Natural killer cell treated with Interleukin-12 subunit alpha and Interleukin-12 subunit beta and Interleukin-15 and Interleukin-18, amount 100 ng/mL, for 72 hours (primary cell): Measurements from ENCODE around the gene DIP2C. TPM values are rescaled to one million over a fixed set of nuclear protein-coding genes. Genes with fewer than 3 reads are reported as not detected.
"Not testable (repeated sequence)": the region's sequence is repeated elsewhere in the genome, so short reads cannot be mapped to it uniquely, and the experiment has no call there.

Source experiments
- ATAC-seq, 2 donors: fragments of 150-1000 bp; cut with Tn5 transposase in 1 of 2; sonication (Bioruptor Pico), chemical (Tn5 transposase) in 1 of 2; 2 replicates each; pipeline ENCODE4 v1.10.0; 2021
- DNase-seq: peaks from one replicate; pipeline ENCODE4 v3.0.0; 2022; ENCODE audit warnings: low spot score
- H3K27ac Mint-ChIP-seq, 2 donors: 1 replicate in 1 of 2; 2 replicates in 1 of 2; pipeline ENCODE4 v1.8.0; 2022; ENCODE audit warnings: mixed read lengths in 2 of 2, mild to moderate bottlenecking in 1 of 2, moderate library complexity in 1 of 2
- H3K27me3 Mint-ChIP-seq, 2 donors: 1 replicate in 1 of 2; 2 replicates in 1 of 2; pipeline ENCODE4 v1.8.0; 2022; ENCODE audit warnings: mixed read lengths in 2 of 2
- H3K36me3 Mint-ChIP-seq: one replicate; pipeline ENCODE4 v1.8.0; 2022; ENCODE audit warnings: mixed read lengths
- H3K4me1 Mint-ChIP-seq, 2 donors: 1 replicate in 1 of 2; 2 replicates in 1 of 2; pipeline ENCODE4 v1.8.0; 2022; ENCODE audit warnings: low read depth in 2 of 2, mixed read lengths in 2 of 2, mild to moderate bottlenecking in 1 of 2
- H3K4me3 Mint-ChIP-seq: one replicate; pipeline ENCODE4 v1.8.0; 2022; ENCODE audit warnings: mixed read lengths
- H3K9me3 Mint-ChIP-seq: 2 replicates; pipeline ENCODE4 v1.8.0; 2022; ENCODE audit warnings: mixed read lengths
- total RNA-seq, 2 donors: library from RNA; stranded (reverse); gene quantifications; one replicate each; pipeline ENCODE4 v1.2.3, GENCODE V29; 2022

The DIP2C gene
- total RNA-seq, 2 donors from 2014 or later = 0.57 to 0.98 TPM

DNA sequence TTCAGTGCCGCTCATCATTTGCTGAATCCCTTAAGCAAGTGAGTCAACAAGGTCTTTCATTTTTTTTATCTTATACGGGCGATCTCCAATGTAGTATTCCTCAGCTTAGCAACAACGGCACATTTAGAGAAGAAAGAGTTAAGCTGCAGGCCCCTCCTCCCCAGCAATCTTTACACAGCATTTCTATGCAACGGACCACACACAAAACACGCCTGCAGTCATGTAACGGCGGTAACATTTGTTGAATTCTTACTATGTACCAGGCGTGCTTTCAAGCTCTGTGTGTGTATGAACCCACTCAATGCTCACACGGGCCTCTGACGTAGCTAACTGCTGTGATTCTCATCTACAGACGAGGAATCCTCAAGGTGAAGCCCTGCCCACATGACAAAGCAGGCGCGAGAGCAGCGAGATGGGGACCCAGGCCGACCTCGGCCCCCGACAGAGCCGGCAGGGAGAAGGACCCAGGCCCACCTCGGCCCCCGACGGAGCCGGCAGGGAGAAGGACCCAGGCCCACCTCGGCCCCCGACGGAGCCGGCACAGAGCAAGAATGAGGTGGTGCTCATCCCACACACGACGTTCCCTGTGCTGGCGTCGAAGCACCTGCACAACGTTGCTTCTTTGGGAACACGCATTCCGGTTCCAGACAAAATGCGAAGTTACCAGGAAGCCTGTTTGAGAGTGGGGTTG, 313.5 kb downstream of the DIP2C start:
- peaks cover 3% of the 10 kb centered on the region for H3K9me3 Mint-ChIP-seq
- H3K36me3 Mint-ChIP-seq = peaks cover 8% of the 10 kb centered on the region
- ATAC-seq = no peak
- no peak overlapping the region for H3K27ac Mint-ChIP-seq
- peaks cover 17 to 29% of the 10 kb centered on the region in 2 donors for H3K27me3 Mint-ChIP-seq
- no peak for DNase-seq
- H3K4me3 Mint-ChIP-seq = no peak overlapping the region
- peaks cover 11 to 13% of the 10 kb centered on the region in 2 donors for H3K4me1 Mint-ChIP-seq

DNA sequence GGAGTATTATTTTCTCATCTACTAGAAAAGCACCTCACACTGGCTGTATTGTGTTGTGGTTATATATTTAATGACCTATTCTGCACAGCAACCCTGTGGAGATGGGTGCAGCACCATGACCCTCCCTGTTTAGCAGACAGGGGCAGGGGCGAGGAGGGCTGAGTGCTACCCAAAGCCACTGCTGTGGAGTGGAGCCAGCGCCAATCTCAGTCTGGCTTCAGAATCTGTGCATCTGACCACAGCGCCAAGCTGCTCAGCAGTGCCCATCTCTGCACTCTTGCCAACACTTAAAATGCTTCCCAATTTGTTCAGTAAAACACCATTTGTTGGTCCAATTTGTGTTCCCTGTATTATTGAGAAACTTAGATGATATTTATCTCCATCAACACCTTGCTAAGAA, 315.1 kb downstream of the DIP2C start:
- Mint-ChIP-seq H3K4me1 (peaks cover 11 to 12% of the 10 kb centered on the region in 2 donors), H3K4me3 (no peak overlapping the region), H3K27ac (no peak overlapping the region), H3K27me3 (peaks cover 14 to 22% of the 10 kb centered on the region in 2 donors), H3K9me3 (peaks cover 3% of the 10 kb centered on the region), H3K36me3 (peaks cover 8% of the 10 kb centered on the region)
- ATAC-seq (no peak), DNase-seq (no peak)

DNA sequence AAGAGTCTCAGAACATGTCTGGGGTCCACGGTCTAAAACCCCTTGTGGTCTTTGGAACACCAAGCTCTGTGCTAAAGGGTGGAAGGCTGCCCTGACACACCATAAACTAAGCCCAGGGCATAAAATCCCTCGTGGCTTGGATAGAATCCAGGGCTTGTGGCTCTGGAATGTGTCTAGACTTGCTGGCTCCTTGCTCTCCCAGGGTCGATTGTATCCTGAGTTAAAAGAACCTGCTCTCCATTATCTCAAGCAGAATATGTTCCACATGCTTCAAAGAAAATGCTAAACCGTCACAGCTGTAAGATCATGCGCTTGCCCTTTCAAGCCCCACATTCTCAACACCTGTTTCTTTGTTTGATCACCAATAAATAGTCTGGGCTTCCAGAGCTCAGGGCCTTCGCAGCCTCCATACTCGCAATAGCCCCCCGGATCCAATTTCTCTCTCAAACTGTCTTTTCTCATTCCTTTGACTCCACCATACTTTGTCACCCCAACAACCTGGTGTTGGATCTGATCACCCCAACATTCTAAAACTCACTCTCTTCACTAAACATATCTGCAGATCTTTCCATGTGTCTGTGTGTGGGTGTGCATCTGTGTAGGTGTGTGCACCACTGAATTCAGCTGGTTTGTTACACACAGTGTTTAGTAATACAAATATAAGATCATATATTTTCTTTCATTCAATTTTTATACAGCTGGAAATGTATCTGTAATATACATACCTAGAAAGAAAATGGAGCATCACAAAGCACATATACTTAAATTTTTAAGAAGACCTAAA, 315.8 kb downstream of the DIP2C start:
- Mint-ChIP-seq H3K9me3 (peaks cover 3% of the 10 kb centered on the region), H3K27ac (no peak overlapping the region), H3K4me3 (no peak overlapping the region), H3K4me1 (peaks cover 11 to 12% of the 10 kb centered on the region in 2 donors), H3K27me3 (peaks cover 14 to 22% of the 10 kb centered on the region in 2 donors), H3K36me3 (peaks cover 8% of the 10 kb centered on the region)
- no peak for DNase-seq
- ATAC-seq = no peak

DNA sequence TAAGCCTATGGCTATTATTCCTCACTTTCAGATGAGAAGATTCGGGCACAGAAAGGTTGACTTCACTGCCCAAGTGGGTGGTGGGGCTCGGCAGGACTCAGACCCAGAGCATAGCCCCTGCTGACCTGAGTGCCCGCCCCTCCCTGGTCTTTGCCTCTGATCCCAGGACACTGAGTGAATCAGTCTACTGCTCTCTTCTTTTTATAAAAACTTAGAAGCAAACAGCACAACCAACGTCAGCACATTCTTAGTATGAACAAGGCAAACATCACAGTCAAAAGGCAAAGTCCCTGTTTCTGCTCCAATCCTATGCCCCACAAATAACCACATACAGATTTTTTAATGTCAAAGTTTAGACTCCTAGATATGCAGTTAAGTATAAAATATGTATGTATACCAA, 316.5 kb downstream of the DIP2C start:
- DNase-seq = no peak
- H3K4me3 Mint-ChIP-seq = no peak overlapping the region
- peaks cover under 1% of the 10 kb centered on the region for H3K9me3 Mint-ChIP-seq
- peaks cover 6 to 8% of the 10 kb centered on the region in 2 donors for H3K4me1 Mint-ChIP-seq
- peaks cover 10 to 16% of the 10 kb centered on the region in 2 donors for H3K27me3 Mint-ChIP-seq
- H3K36me3 Mint-ChIP-seq = peaks cover 8% of the 10 kb centered on the region
- ATAC-seq = no peak
- H3K27ac Mint-ChIP-seq = no peak overlapping the region

DNA sequence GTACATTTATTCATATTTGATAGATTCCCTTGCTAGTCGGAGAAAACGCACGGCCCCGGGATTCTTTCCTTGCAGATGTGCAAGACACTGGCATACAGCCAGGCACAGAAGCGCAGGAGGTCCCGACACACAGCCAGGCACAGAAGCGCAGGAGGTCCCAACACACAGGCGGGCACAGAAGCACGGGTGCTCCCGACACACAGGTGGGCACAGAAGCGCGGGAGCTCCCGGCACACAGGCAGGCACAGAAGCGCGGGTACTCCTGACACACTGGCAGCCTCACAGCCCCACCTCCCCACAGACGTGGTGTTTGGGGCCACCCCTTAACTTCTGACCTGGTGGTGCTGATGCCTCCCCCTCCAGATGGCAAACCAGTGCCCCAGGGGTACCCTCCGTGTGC, 316.9 kb downstream of the DIP2C start:
- no peak for DNase-seq
- Mint-ChIP-seq H3K36me3 (peaks cover 8% of the 10 kb centered on the region), H3K27ac (no peak overlapping the region), H3K4me1 (peaks cover 5 to 7% of the 10 kb centered on the region in 2 donors), H3K27me3 (peaks cover 9 to 12% of the 10 kb centered on the region in 2 donors), H3K9me3 (no peaks in the 10 kb centered on the region), H3K4me3 (no peak overlapping the region)
- no peak for ATAC-seq

DNA sequence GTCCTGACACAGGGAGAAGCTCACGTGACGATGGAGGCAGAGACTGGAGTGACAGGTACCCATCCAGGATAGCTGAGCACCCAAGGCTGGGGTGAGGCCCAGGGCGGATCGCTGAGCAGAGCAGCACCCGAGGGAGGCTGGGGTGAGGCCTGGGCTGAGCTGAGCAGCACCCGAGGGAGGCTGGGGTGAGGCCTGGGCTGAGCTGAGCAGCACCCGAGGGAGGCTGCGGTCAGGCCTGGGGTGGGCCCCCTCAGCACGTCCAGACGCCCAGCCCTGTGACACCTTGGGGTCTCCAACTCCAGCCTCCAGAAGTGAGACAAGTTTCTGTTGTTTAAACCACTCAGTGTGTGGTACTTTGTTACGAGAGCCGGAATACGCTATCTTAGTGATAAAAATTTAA, 318.0 kb downstream of the DIP2C start:
- H3K36me3 Mint-ChIP-seq = peaks cover 8% of the 10 kb centered on the region
- no peaks in the 10 kb centered on the region for H3K4me1 Mint-ChIP-seq

DNA sequence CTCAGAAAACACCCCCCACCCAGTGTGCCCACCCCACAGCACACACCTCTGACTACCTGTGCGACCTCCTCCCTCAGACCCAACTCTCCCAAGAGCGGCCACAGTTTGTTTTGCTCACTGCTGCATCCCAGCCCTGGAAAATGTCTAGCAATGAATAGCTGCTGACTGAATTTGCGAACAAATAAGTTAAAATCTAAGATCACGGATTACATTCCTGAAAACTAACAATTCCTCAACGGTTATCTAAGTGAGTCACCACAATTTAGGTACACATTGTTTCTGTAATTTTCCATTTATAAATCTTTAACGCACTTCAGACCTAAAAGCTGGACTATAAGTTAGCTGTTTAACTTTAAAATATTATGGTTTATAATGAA, 319.0 kb downstream of the DIP2C start:
- H3K4me3 Mint-ChIP-seq = no peak overlapping the region
- peaks cover 4% of the 10 kb centered on the region for H3K36me3 Mint-ChIP-seq
- no peaks in the 10 kb centered on the region for H3K9me3 Mint-ChIP-seq
- peaks cover 5 to 6% of the 10 kb centered on the region in 2 donors for H3K27me3 Mint-ChIP-seq
- no peak overlapping the region for H3K27ac Mint-ChIP-seq
- DNase-seq (no peak), ATAC-seq (no peak)
- no peaks in the 10 kb centered on the region for H3K4me1 Mint-ChIP-seq

More for the DNA sequence above, 318.0 kb downstream of the DIP2C start:
- peaks cover 9 to 10% of the 10 kb centered on the region in 2 donors for H3K27me3 Mint-ChIP-seq
- DNase-seq (no peak), ATAC-seq (peak in 1 of 2 donors; percentile 36)
- no peak overlapping the region for H3K27ac Mint-ChIP-seq
- no peak overlapping the region for H3K4me3 Mint-ChIP-seq
- no peaks in the 10 kb centered on the region for H3K9me3 Mint-ChIP-seq

DNA sequence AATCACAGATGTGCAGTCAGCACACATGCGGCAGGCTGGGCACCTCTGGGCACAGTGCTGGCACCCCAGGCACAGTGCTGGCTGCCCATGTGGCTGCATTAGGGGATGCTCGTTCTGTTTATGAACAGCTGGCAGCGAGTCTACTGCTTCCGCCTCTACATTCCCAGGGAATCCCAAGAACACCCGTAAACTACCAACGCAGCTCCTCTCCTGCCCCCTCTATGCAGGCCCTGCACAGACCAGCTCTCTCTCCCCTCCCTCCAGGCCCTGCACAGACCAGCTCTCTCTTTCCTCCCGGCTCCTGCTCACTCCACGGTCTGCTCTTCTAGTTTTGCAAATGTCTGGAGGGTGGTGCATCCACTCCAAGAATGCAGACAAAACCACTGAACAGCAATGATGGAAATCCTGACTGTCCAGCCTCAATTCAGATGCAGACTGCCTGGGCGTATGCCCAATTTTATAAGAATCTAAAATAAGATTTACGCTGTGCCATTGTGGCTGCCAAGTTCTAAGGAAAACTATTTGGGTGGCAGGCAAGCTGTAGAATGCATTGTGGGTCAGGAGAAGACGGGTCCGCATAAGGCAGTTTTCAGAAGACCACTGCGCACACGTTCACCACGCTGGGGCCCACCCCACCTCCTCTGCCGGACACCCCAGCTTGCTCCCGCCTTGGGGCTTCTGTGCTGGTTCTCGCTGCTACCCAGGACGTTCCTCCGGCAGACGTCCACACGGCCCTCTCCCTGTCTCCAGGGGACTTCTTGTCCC, 319.6 kb downstream of the DIP2C start:
- Mint-ChIP-seq H3K27me3 (peaks cover 0 to 2% of the 10 kb centered on the region in 2 donors), H3K4me1 (no peaks in the 10 kb centered on the region), H3K36me3 (no peaks in the 10 kb centered on the region), H3K9me3 (no peaks in the 10 kb centered on the region), H3K27ac (no peak overlapping the region), H3K4me3 (no peak overlapping the region)
- ATAC-seq = no peak
- no peak for DNase-seq

DNA sequence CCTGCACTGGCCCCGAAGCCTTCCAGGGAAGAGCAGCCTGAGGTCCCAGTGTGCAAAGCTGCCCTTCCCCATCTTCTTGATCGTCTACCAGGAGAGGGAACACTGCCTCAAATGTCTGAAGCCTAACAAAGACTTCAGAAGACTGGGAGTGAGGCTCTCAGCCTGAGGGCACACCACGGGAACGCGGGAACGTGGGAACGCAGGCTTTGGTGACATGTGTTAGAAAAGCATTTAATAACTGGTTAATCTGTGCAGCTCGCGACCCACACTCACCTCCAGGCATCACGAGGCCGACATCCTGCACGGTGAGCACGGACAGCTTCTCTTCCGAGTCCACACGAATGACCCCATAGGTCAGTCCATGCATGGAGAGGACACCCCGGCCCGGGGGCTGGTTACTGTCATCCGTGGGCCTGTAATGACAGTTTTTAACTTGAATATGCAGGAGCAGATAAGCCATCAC, 320.2 kb downstream of the DIP2C start:
- Mint-ChIP-seq H3K36me3 (no peaks in the 10 kb centered on the region), H3K27me3 (peaks cover 0 to 2% of the 10 kb centered on the region in 2 donors), H3K9me3 (no peaks in the 10 kb centered on the region), H3K4me3 (no peak overlapping the region), H3K4me1 (no peaks in the 10 kb centered on the region), H3K27ac (no peak overlapping the region)
- no peak for DNase-seq
- ATAC-seq = no peak

DNA sequence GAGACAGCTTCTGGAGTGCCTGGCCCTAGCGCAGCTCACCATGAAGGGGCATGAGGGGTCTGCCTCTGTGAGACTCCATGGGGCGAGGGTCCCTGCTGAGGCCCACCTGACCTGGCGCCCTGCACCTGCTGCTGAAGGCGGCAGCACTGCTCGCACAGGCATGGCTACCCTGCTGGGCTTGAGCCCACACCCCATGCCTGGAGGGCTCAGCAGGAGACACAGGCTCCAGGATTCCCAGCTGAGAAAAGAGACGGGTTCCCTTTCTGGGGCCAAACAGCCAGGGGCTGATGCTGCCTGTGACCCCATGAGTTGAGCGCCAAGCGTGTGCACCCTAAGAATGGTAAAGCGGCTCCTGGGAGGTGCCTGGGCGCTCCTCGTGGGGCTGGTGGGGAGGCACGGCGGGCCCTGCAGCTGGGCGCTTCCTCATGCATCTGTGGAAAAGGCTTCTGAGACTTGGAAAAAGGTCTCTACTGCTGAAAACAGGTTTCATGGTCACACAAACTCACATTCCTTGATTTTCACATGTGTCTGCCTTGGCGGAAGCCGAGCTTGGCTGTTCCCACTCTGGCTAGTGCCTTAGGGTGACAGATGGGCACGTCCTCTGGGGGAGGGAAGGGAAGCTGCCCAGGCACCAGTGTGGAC, 320.8 kb downstream of the DIP2C start:
- Mint-ChIP-seq H3K4me1 (no peaks in the 10 kb centered on the region), H3K4me3 (no peak overlapping the region), H3K36me3 (no peaks in the 10 kb centered on the region), H3K9me3 (no peaks in the 10 kb centered on the region), H3K27ac (no peak overlapping the region), H3K27me3 (peaks cover 0 to 2% of the 10 kb centered on the region in 2 donors)
- no peak for ATAC-seq
- no peak for DNase-seq

DNA sequence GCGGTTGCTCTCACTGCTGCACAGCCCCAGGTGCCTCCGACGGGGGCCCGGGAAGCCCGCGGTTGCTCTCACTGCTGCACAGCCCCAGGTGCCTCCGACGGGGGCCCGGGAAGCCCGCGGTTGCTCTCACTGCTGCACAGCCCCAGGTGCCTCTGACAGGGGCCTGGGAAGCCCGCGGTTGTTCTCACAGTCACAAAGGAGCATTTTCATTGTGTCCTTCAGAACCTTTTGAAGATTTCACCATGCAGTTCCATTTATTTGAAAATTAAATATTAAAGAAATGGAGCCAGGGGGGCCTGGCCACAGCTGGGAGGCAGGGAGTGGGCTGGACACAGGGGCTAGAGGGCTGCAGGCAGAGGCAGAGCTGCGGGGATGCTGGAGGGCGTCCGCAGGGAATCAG, 321.4 kb downstream of the DIP2C start:
- H3K4me3 Mint-ChIP-seq, H3K9me3 Mint-ChIP-seq, DNase-seq, ATAC-seq, H3K36me3 Mint-ChIP-seq, H3K27me3 Mint-ChIP-seq, H3K27ac Mint-ChIP-seq, H3K4me1 Mint-ChIP-seq: not testable (repeated sequence)

DNA sequence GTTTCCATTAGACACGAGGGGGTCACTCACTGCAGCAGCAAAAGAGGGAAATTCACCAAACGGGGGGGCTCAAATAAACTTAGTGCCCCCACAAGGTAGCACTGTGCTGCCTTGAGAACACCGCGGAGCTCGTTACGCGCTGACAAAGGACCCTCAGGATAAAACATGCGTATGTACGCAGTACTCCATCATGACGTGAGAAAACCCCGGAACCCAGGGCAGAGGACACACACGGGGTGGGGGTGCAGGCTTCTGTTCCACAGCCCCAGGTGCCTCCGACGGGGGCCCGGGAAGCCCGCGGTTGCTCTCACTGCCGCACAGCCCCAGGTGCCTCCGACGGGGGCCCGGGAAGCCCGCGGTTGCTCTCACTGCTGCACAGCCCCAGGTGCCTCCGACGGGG, 321.8 kb downstream of the DIP2C start:
- DNase-seq = no peak
- no peaks in the 10 kb centered on the region for H3K9me3 Mint-ChIP-seq
- H3K36me3 Mint-ChIP-seq = no peaks in the 10 kb centered on the region
- no peaks in the 10 kb centered on the region for H3K4me1 Mint-ChIP-seq
- no peak overlapping the region for H3K4me3 Mint-ChIP-seq
- no peak overlapping the region for H3K27ac Mint-ChIP-seq
- peaks cover 0 to 2% of the 10 kb centered on the region in 2 donors for H3K27me3 Mint-ChIP-seq
- ATAC-seq = no peak

DNA sequence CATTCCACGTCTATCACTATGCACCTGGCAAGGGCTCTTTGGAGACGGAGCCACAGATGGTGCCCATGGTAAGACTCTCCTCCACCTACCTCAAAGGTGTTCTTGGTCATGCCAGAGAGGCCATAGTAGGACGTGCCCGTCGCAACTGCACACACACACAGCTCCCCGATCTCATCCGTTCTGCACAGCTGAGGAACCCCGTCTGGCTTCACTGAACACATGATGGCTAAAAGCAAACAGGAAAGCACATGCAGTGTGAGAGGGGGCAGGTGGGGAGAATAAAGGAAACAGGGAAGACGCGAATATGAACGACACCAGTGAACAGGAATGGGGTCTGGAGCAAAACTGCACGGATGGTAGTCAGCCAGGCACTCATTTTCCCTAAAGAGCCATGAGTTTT, 323.3 kb downstream of the DIP2C start:
- DNase-seq = no peak
- no peak for ATAC-seq
- H3K27me3 Mint-ChIP-seq = peaks cover 0 to 9% of the 10 kb centered on the region in 2 donors
- no peaks in the 10 kb centered on the region for H3K9me3 Mint-ChIP-seq
- no peak overlapping the region for H3K4me3 Mint-ChIP-seq
- H3K36me3 Mint-ChIP-seq = no peaks in the 10 kb centered on the region
- H3K27ac Mint-ChIP-seq = no peak overlapping the region
- H3K4me1 Mint-ChIP-seq = no peaks in the 10 kb centered on the region
